Testis (tissue), 3 donors: ENCODE results near the gene OR5D18. TPM values are rescaled to one million over a fixed set of nuclear protein-coding genes. Genes with fewer than 3 reads are reported as not detected.
"Not testable (repeated sequence)": the region's sequence is repeated elsewhere in the genome, so short reads cannot be mapped to it uniquely, and the experiment has no call there.

Experiments used
- DNase-seq: peaks from one replicate; pipeline ENCODE4 v3.0.0-alpha.2; 2019
- H3K27ac ChIP-seq, 2 donors: fragments of 200-600 bp; sonication (generic); one replicate each; pipeline ENCODE4 v1.5.1; 2019
- H3K27me3 ChIP-seq: fragments of 200-600 bp; sonication (generic); one replicate; pipeline ENCODE4 v1.5.1; 2019
- H3K36me3 ChIP-seq: fragments of 200-600 bp; sonication (generic); one replicate; pipeline ENCODE4 v1.5.1; 2017; ENCODE audit warnings: low read depth; ENCODE audit errors: missing control alignments
- H3K4me1 ChIP-seq: fragments of 200-600 bp; sonication (generic); one replicate; pipeline ENCODE4 v1.5.1; 2019
- H3K4me3 ChIP-seq, 2 donors: fragments of 200-600 bp; sonication (generic); one replicate each; pipeline ENCODE4 v1.5.1; 2017 to 2019
- H3K9me3 ChIP-seq: fragments of 200-600 bp; sonication (generic); one replicate; pipeline ENCODE4 v1.5.1; 2017
- CTCF ChIP-seq, 3 experiments: fragments of 450-650 bp in 2 of 3; fragments of 200-600 bp in 1 of 3; sonication (generic) in 1 of 3; IDR thresholded peaks; one replicate each; pipeline ENCODE4 v1.5.1; 2016 to 2019; ENCODE audit warnings: antibody characterized with exemption in 3 of 3, mild to moderate bottlenecking in 2 of 3, moderate library complexity in 1 of 3
- POLR2A ChIP-seq: fragments of 450-650 bp; IDR thresholded peaks from one replicate; pipeline ENCODE4 v1.6.1; 2017; ENCODE audit warnings: antibody characterized with exemption, mild to moderate bottlenecking, moderate library complexity
- WGBS, 2 donors: methylation state at CpG; one replicate each; pipeline ENCODE4 v1.1.5; 2018; 5-methylcytosine and 5-hydroxymethylcytosine counted together
- intact Hi-C: fragments of 100-400 bp; cut with DNase I; formaldehyde crosslinking; loops from one replicate; pipeline ENCODE4 v1.15.1; 2023; ENCODE audit warnings: low total_unique reads
- polyA plus RNA-seq: library from polyadenylated mRNA; stranded (reverse); fragments of 350-450 nt; fragmentation: Illumina TruSeq; extraction: RNeasy Lipid Tissue Mini Kit (QIAGEN cat#74804); gene quantifications from one replicate; pipeline ENCODE4 v1.2.3, GENCODE V29; 2014; ENCODE audit warnings: low read depth, low replicate concordance; ENCODE audit not compliant: insufficient read depth
- small RNA-seq, 2 donors: library from RNA; depleted of rRNA; stranded (forward); fragments of <200 nt; gene quantifications; one replicate each; pipeline ENCODE3, GENCODE V24; 2016
- total RNA-seq, 2 donors: library from RNA; depleted of rRNA; stranded (reverse); fragments of >200 nt; gene quantifications; one replicate each; pipeline ENCODE4 v1.2.3, GENCODE V29; 2016

Gene OR5D18
- total and polyA plus RNA-seq, 3 donors from 2014 or later: not detected

GRCh38 chr11:55849037-55849436, 29.6 kb downstream of the OR5D18 start:
- H3K4me3 ChIP-seq: no peak overlapping the region
- DNase-seq: no peak
- no peak overlapping the region for H3K27ac ChIP-seq
- H3K27me3 ChIP-seq: no peaks in the 10 kb centered on the region
- intact Hi-C loops: no loop called here
- no peaks in the 10 kb centered on the region for H3K9me3 ChIP-seq
- TF ChIP-seq CTCF (IDR thresholded peaks at IDR 0.05): no peak
- TF ChIP-seq POLR2A: no peak
- H3K4me1 ChIP-seq: no peaks in the 10 kb centered on the region
- no peaks in the 10 kb centered on the region for H3K36me3 ChIP-seq

GRCh38 chr11:55852141-55852540, 32.7 kb downstream of the OR5D18 start:
- Histone ChIP-seq H3K27me3 (no peaks in the 10 kb centered on the region), H3K27ac (no peak overlapping the region), H3K36me3 (no peaks in the 10 kb centered on the region), H3K4me1 (no peaks in the 10 kb centered on the region), H3K4me3 (no peak overlapping the region), H3K9me3 (no peaks in the 10 kb centered on the region)
- no peak for DNase-seq
- TF ChIP-seq POLR2A: no peak
- no peak for TF ChIP-seq CTCF (IDR thresholded peaks at IDR 0.05)
- 83 to 86% methylated on average over 1 of the region's 1 CpG for WGBS, 2 donors
- intact Hi-C loops: no loop called here

- intact Hi-C loops: no loop called here
- 35% methylated on average over 1 of the region's 1 CpG for WGBS, 2 donors
Observed at GRCh38 chr11:55854704-55855103, 35.3 kb downstream of the OR5D18 start.

GRCh38 chr11:55867354-55867753, 47.9 kb downstream of the OR5D18 start:
- H3K36me3 ChIP-seq, intact Hi-C loops, H3K27me3 ChIP-seq, H3K4me3 ChIP-seq, H3K4me1 ChIP-seq, H3K9me3 ChIP-seq, DNase-seq, H3K27ac ChIP-seq: not testable (repeated sequence)
- 84 to 87% methylated on average over 4 of the region's 4 CpGs for WGBS, 2 donors

More at GRCh38 chr11:55854704-55855103, 35.3 kb downstream of the OR5D18 start:
- DNase-seq: no peak
- TF ChIP-seq CTCF (IDR thresholded peaks at IDR 0.05): no peak
- TF ChIP-seq POLR2A: no peak
- Histone ChIP-seq H3K27ac (no peak overlapping the region), H3K27me3 (no peaks in the 10 kb centered on the region), H3K36me3 (no peaks in the 10 kb centered on the region), H3K9me3 (no peaks in the 10 kb centered on the region), H3K4me1 (no peaks in the 10 kb centered on the region), H3K4me3 (no peak overlapping the region)

Small RNAs within 50 kb of the gene (small RNA-seq; reads per million reads assigned to genes)
- gene AC036111.3: 0 reads per million in 2 donors

Other genes starting within 250 kb of the OR5D18 start
- gene OR4C16, start 247.5 kb upstream of the OR5D18 start, total RNA-seq: not detected
- gene OR4C16, start 247.5 kb upstream of the OR5D18 start, polyA plus RNA-seq: not detected
- not detected for gene OR4C11, start 212.0 kb upstream of the OR5D18 start, total RNA-seq
- gene OR4C11, start 212.0 kb upstream of the OR5D18 start, polyA plus RNA-seq: not detected
- not detected for gene OR4P4, start 184.5 kb upstream of the OR5D18 start, total RNA-seq
- gene OR4P4, start 184.5 kb upstream of the OR5D18 start, polyA plus RNA-seq: not detected
- not detected for gene OR4S2, start 171.3 kb upstream of the OR5D18 start, total RNA-seq
- gene OR4S2, start 171.3 kb upstream of the OR5D18 start, polyA plus RNA-seq: not detected
- gene OR4C6, start 157.4 kb upstream of the OR5D18 start, total RNA-seq: not detected
- gene OR4C6, start 157.4 kb upstream of the OR5D18 start, polyA plus RNA-seq: not detected
- gene OR5D13, start 46.2 kb upstream of the OR5D18 start, total RNA-seq: not detected
- gene OR5D13, start 46.2 kb upstream of the OR5D18 start, polyA plus RNA-seq: not detected
- not detected for gene OR5D14, start 24.1 kb upstream of the OR5D18 start, total RNA-seq
- not detected for gene OR5D14, start 24.1 kb upstream of the OR5D18 start, polyA plus RNA-seq
- not detected for gene OR5L1, start 8.3 kb upstream of the OR5D18 start, total RNA-seq
- gene OR5L1, start 8.3 kb upstream of the OR5D18 start, polyA plus RNA-seq: not detected
- gene OR5L2, start 7.6 kb downstream of the OR5D18 start, total RNA-seq: not detected
- gene OR5L2, start 7.6 kb downstream of the OR5D18 start, polyA plus RNA-seq: not detected
- not detected for gene OR5D16, start 19.1 kb downstream of the OR5D18 start, total RNA-seq
- not detected for gene OR5D16, start 19.1 kb downstream of the OR5D18 start, polyA plus RNA-seq
- gene TRIM51, start 63.7 kb downstream of the OR5D18 start, total RNA-seq: under 1 TPM in 1 of 2 donors, not detected in 1; 0.56 TPM
- gene TRIM51, start 63.7 kb downstream of the OR5D18 start, polyA plus RNA-seq: 0.20 TPM
- gene OR5W2, start 95.0 kb downstream of the OR5D18 start, total RNA-seq: not detected
- gene OR5W2, start 95.0 kb downstream of the OR5D18 start, polyA plus RNA-seq: not detected
- gene OR5I1, start 116.8 kb downstream of the OR5D18 start, total RNA-seq: not detected
- not detected for gene OR5I1, start 116.8 kb downstream of the OR5D18 start, polyA plus RNA-seq
- gene OR10AG1, start 150.3 kb downstream of the OR5D18 start, total RNA-seq: under 1 TPM in 1 of 2 donors, not detected in 1; 0.19 TPM
- not detected for gene OR10AG1, start 150.3 kb downstream of the OR5D18 start, polyA plus RNA-seq
- gene OR5F1, start 175.0 kb downstream of the OR5D18 start, total RNA-seq: not detected
- gene OR5F1, start 175.0 kb downstream of the OR5D18 start, polyA plus RNA-seq: not detected
- under 1 TPM in 1 of 2 donors, not detected in 1; 0.16 TPM for gene OR5AS1, start 208.0 kb downstream of the OR5D18 start, total RNA-seq
- gene OR5AS1, start 208.0 kb downstream of the OR5D18 start, polyA plus RNA-seq: not detected